Panc1 (cell line): ENCODE measurements around the gene GBP6. TPM values are rescaled to one million over a fixed set of nuclear protein-coding genes. Genes with fewer than 3 reads are reported as not detected.

Experiments
- ATAC-seq: fragments of 200-7000 bp; cut with Tn5 transposase; 2 replicates; pipeline ENCODE4 v1.9.1; 2020; ENCODE audit warnings: mild to moderate bottlenecking, moderate library complexity
- BruUV-seq: library from RNA; stranded (reverse); fragments of 400-500 nt; replicated peaks from 2 replicates; lab custom pipeline; 2021; lab: Mats Ljungman, UMichigan
- CTCF ChIA-PET: fragments of 300-600 bp; sonication (Branson Sonifier 250); formaldehyde crosslinking; loops from one replicate; lab custom pipeline; 2022; ENCODE audit warnings: antibody characterized with exemption; lab: Charles Lee
- POLR2A ChIA-PET: fragments of 300-600 bp; sonication (Branson Sonifier 250); formaldehyde crosslinking; loops from one replicate; lab custom pipeline; 2022; ENCODE audit warnings: antibody characterized with exemption; lab: Charles Lee
- DNase-seq: peaks from one replicate; pipeline ENCODE4 v3.0.0-alpha.2; 2010; ENCODE audit warnings: low read depth, low spot score
- H3K27ac ChIP-seq: 2 replicates; pipeline ENCODE4 v1.5.1; 2011; ENCODE audit warnings: mild to moderate bottlenecking, low read length, inconsistent platforms
- H3K27me3 ChIP-seq: fragments of 200-500 bp; sonication (Bioruptor generic); 2 replicates; pipeline ENCODE4 v1.6.0; 2014; ENCODE audit warnings: low read length, inconsistent platforms; ENCODE audit not compliant: control insufficient read depth, insufficient read depth
- H3K36me3 ChIP-seq: fragments of 200-500 bp; sonication (Bioruptor generic); 2 replicates; pipeline ENCODE4 v1.5.1; 2014; ENCODE audit warnings: inconsistent platforms, mild to moderate bottlenecking, low read length, moderate library complexity; ENCODE audit not compliant: control insufficient read depth, insufficient read depth
- H3K4me1 ChIP-seq: 2 replicates; pipeline ENCODE4 v1.5.1; 2011; ENCODE audit warnings: inconsistent platforms, mild to moderate bottlenecking, low read length, moderate library complexity; ENCODE audit not compliant: control insufficient read depth, insufficient read depth
- H3K4me3 ChIP-seq, 2 experiments: 2 replicates each; pipeline ENCODE4 v1.5.1; 2011 to 2012; ENCODE audit warnings: low read depth in 2 of 2, low read length in 2 of 2, mild to moderate bottlenecking in 2 of 2, inconsistent platforms in 1 of 2, moderate library complexity in 1 of 2
- H3K9me3 ChIP-seq: fragments of 200-500 bp; sonication (Bioruptor generic); 2 replicates; pipeline ENCODE4 v1.5.1; 2014; ENCODE audit warnings: low read depth, mild to moderate bottlenecking, inconsistent platforms, low read length, moderate library complexity; ENCODE audit not compliant: control insufficient read depth, insufficient read depth
- CTCF ChIP-seq: fragments of 450-650 bp; IDR thresholded peaks from 2 replicates; pipeline ENCODE4 v1.5.1; 2017; ENCODE audit warnings: mild to moderate bottlenecking
- POLR2AphosphoS5 ChIP-seq: IDR thresholded peaks from 2 replicates; pipeline ENCODE4 v1.6.1; 2012; ENCODE audit warnings: mild to moderate bottlenecking, low read depth, low read length, moderate library complexity
- REST ChIP-seq, 2 experiments: IDR thresholded peaks; 2 replicates each; pipeline ENCODE4 v1.6.1; 2011 to 2012; ENCODE audit warnings: low read depth in 2 of 2, control low read depth in 1 of 2, low read length in 1 of 2, mild to moderate bottlenecking in 1 of 2, moderate library complexity in 1 of 2; ENCODE audit not compliant: insufficient read depth in 1 of 2
- SIN3A ChIP-seq: IDR thresholded peaks from 2 replicates; pipeline ENCODE4 v1.6.1; 2012; ENCODE audit warnings: low read depth, mild to moderate bottlenecking, low read length, moderate library complexity, borderline replicate concordance; ENCODE audit not compliant: insufficient read depth
- TCF7L2 ChIP-seq: IDR thresholded peaks from 2 replicates; pipeline ENCODE4 v1.6.1; 2011; ENCODE audit warnings: mild to moderate bottlenecking, low read depth, low read length, inconsistent platforms
- in situ Hi-C: cut with HindIII; loops from 2 replicates; pipeline ENCODE4 v1.10.0; 2016; ENCODE audit warnings: low sequenced_read_pairs, low pct_unique_long_range_greater_than_20kb
- intact Hi-C: fragments of 100-400 bp; cut with micrococcal nuclease; formaldehyde crosslinking; loops from one replicate; pipeline ENCODE4 v1.10.0; 2022; ENCODE audit not compliant: unreplicated experiment
- total RNA-seq: library from RNA; stranded (reverse); gene quantifications from one replicate; pipeline ENCODE4 v1.2.1, GENCODE V29; 2021; ENCODE audit not compliant: unreplicated experiment

GBP6 gene
- total RNA-seq, 1 experiment from 2014 or later, result not detected

- no peaks in the 10 kb centered on the region for H3K27me3 ChIP-seq
- DNase-seq (no peak), ATAC-seq (no peak)
- POLR2A ChIA-PET, result no interaction called here
- H3K4me1 ChIP-seq, result no peaks in the 10 kb centered on the region
- H3K27ac ChIP-seq, result no peak overlapping the region
- in situ Hi-C loops (no loop called here), intact Hi-C loops (no loop called here)
- H3K4me3 ChIP-seq, result no peak overlapping the region
- H3K9me3 ChIP-seq, result no peaks in the 10 kb centered on the region
- no peaks in the 10 kb centered on the region for H3K36me3 ChIP-seq
- no TSS peak for BruUV-seq
- TF ChIP-seq SIN3A (no peak), CTCF (no peak), POLR2AphosphoS5 (no peak), REST (IDR thresholded peaks at IDR 0.05; ENCODE audit: insufficient read depth in 1 of 2, low read depth in 2 of 2, low read length in 1 of 2) (no peak), TCF7L2 (no peak)
- CTCF ChIA-PET, result no interaction called here
These were observed 33.0 kb downstream of the GBP6 start for GRCh38 chr1:89396902-89397301.

GRCh38 chr1:89405275-89405929 lies 41.5 kb downstream of the GBP6 start:
- no peak for TF ChIP-seq TCF7L2
- TF ChIP-seq CTCF, result no peak
- TF ChIP-seq POLR2AphosphoS5, result no peak
- TF ChIP-seq SIN3A, result no peak
- no peak for TF ChIP-seq REST (IDR thresholded peaks at IDR 0.05; ENCODE audit: insufficient read depth in 1 of 2, low read depth in 2 of 2, low read length in 1 of 2)
- in situ Hi-C loops (no loop called here), intact Hi-C loops (no loop called here)
- H3K4me1 ChIP-seq, result no peaks in the 10 kb centered on the region
- no peaks in the 10 kb centered on the region for H3K27me3 ChIP-seq
- ATAC-seq (no peak), DNase-seq (no peak)
- no peak overlapping the region for H3K4me3 ChIP-seq
- POLR2A ChIA-PET, result no interaction called here
- CTCF ChIA-PET, result no interaction called here
- no peaks in the 10 kb centered on the region for H3K9me3 ChIP-seq
- no peak overlapping the region for H3K27ac ChIP-seq
- no peaks in the 10 kb centered on the region for H3K36me3 ChIP-seq
- no TSS peak for BruUV-seq
